Activated CD4-positive, alpha-beta T cell treated with anti-CD3 and anti-CD28 coated beads, Interleukin-10, Interleukin-2, amounts not matched to agents 100 ng/mL and 50 ng/mL, durations not matched to agents 16 hours and 8 hours (primary cell): ENCODE results near the gene ADGRF1.
"Not testable (repeated sequence)": the region's sequence is repeated elsewhere in the genome, so short reads cannot be mapped to it uniquely, and the experiment has no call there.

Source experiments
- DNase-seq: peaks from one replicate; pipeline ENCODE4 v3.0.0-alpha.2; 2020

The ADGRF1 gene

DNA sequence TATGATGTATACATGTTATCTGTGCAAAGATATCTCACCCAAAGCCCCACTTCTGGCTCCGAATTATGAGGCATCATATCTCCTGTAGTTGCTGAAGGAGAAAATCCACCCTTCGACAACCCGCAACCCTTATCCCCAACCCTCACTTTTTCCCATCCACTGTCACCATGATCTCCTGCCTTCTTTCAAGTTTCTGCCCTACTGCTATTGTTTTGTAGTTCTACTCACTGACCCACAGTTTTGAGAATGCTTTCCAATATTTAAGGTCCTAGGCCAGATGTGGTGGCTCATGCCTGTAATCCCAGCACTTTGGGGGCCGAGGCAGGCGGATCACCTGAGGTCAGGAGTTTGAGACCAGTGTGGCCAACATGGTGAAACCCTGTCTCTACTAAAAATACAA, 22.2 kb downstream of the ADGRF1 start:
- DNase-seq = no peak

DNA sequence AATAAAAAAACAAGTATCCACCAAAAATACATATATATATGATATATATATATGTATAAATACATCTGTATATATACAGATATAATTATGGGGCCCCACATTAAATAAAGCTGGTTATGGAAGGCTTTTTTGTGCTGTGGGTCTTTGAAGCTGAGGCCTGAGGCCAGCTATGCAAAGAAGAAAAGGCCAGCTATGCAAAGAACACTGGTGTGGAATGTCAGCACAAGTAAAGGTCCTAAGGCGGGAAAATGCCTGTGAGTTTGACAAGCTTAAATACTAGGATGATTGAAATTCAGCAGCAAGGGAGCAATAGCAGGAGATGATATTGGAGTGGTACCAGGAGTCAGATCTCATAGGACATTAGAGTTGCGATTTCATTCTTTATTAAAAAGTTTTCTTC, 25.2 kb downstream of the ADGRF1 start:
- DNase-seq = no peak

DNA sequence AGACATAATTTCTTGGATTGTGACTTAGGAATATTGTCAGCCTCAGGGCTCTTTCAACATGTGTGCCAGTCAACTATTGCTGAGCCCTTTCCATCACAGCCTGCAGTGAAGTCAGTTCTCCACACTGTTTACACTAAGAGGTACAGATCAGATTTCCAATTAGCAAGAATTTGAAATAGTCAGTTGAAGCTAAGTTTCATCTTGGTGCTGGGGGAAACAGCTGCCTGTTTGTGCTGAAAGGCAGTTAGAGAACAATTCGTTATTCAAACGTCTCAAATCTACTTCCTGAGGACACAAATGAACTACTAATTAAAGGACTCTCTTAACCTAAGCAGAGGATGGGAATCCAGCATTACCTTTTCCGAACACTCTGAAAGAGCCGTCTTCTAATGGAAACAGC, 25.9 kb downstream of the ADGRF1 start:
- DNase-seq = no peak

DNA sequence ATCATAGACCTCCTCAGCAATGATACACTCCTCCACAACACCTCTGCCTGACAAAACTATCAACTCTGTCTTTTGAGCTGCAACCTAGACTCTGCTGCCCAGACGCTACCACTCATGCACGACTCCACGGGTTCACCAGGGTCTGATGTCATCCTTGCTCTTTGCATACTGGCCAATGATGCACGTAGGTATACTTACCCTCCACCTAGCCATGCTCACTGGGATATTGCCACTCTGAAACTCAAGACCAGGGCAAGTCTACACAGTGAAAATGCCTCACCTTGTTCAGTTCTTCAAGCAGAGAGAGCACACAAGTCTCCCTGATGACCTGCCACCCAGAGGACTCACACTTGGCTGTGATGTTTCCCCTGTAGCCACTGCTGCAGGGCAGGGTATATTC, 27.7 kb downstream of the ADGRF1 start:
- no peak for DNase-seq

- no peak for DNase-seq
These were observed 32.5 kb downstream of the ADGRF1 start for GRCh38 chr6:47009583-47009982.

DNA sequence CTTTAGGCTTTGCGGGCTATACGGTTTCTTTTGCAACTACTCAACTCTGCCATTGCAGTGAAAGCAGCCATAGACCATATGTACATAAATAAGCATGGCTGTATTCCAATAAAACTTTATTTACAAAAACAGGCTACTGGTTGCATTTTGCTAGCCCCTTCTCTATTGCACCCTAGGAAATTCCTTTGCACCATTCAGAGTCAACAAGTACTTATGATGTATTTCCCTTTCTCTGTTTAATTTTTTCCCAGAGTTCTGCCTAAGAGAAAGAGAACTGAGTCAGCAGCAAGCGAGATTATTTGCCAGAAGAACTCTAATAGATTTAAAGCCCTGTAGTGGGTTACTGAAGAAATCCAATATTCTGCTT, 33.8 kb downstream of the ADGRF1 start:
- DNase-seq = no peak

DNA sequence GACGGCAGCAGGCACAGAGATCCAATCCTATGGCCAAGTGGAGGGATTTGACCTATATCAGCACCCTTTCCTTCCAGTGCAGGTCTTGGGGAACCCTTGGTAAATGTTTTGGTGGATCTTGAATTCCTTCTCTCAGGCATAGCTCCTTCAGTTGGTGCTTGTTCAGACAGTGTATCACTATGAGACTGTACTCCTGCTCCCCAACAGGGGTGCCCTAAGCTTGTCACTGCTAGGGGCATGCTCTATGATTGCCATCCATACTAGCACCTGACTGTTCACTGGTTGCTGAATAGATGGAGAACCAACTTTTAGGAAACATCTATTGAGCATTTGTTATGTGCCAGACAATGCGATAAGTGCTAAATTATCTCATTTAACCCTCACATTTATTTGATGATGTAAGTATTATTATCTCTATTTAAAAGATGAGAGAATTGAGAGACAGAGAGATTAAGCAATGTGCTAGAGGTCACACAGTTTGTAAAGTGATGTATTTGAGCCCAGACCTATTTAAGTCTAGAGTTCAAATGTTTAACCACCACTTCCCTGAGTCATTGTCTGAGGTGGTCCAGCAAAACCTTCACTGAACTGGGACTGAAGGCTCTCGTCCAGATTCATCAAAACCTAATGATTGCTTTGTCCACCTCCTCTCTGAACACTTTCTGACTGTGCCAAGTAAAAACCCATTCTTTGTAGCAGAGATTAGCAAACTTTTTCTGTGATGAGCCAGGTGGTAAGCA, 34.3 kb downstream of the ADGRF1 start:
- DNase-seq = no peak

- no peak for DNase-seq
These were observed 36.6 kb downstream of the ADGRF1 start for GRCh38 chr6:47005486-47005885.

- no peak for DNase-seq
These were observed 37.7 kb downstream of the ADGRF1 start for GRCh38 chr6:47004463-47004862.

GRCh38 chr6:47000842-47001241, 41.3 kb downstream of the ADGRF1 start:
- DNase-seq = no peak

DNA sequence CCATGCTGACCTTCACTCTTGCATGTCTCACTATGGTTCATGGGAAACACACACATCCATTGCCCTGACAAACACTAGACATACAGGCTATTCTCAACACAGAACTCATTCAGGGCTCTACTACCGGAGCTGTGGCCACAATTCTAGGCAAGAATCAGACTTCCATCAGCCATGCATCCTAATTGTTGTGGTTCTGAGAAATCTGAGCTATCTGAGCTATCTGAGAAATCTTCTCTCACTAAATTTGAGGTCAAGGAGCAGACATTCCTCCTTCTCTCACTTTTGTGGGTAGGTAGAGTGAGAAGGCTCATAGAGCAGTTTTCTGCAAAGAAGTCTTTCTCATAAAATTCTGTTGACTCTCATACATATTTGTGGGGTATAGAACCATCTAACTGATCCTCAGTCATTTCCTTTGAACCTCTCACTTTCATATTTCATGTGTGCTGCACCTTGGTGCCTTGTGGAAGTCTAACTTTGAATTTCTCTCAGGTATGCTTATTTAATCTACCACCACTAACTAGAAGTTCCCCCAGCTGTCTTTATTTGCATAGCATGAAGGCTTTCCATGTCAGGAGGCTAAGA, 43.6 kb downstream of the ADGRF1 start:
- DNase-seq = no peak

GRCh38 chr6:46997646-46998045, 44.5 kb downstream of the ADGRF1 start:
- no peak for DNase-seq

GRCh38 chr6:46996860-46997641, 45.1 kb downstream of the ADGRF1 start:
- DNase-seq = no peak

GRCh38 chr6:46994933-46995332, 47.2 kb downstream of the ADGRF1 start:
- no peak for DNase-seq

DNA sequence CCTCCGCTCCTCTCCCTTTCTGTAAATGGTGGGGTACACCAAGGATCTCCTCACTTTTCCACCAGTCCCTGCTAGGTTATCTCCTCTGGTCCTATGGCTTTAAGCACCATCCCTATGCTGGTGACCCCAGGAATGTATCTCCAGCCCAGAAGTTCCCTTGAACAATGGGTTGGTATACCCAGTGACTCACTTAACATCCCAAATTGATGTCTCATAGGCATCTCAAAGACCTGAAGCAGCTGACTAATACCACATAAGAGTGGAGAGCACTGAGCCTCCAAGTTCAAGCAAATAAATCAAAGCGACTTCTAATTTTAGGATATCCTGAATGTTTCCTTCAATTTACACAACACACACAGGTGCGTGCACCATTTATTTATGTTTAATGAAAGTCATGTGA, 48.3 kb downstream of the ADGRF1 start:
- no peak for DNase-seq

DNA sequence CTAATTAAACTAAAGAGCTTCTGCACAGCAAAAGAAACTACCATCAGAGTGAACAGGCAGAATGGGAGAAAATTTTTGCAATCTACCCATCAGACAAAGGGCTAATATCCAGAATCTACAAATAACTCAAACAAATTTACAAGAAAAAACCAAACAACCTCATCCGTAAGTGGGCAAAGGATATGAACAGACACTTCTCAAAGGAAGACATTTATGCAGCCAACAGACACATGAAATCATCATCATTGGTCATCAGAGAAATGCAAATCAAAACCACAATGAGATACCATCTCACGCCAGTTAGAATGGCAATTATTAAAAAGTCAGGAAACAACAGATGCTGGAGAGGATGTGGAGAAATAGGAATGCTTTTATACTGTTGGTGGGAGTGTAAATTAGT, 49.7 kb downstream of the ADGRF1 start:
- DNase-seq = not testable (repeated sequence)

- DNase-seq = not testable (repeated sequence)
These were observed 51.2 kb downstream of the ADGRF1 start for GRCh38 chr6:46990818-46991510.

- no peak for DNase-seq
These were observed 52.0 kb downstream of the ADGRF1 start for GRCh38 chr6:46990031-46990644.

GRCh38 chr6:46989398-46989797, 52.7 kb downstream of the ADGRF1 start:
- no peak for DNase-seq

- DNase-seq = no peak
These were observed 56.2 kb downstream of the ADGRF1 start for GRCh38 chr6:46985943-46986342.

DNA sequence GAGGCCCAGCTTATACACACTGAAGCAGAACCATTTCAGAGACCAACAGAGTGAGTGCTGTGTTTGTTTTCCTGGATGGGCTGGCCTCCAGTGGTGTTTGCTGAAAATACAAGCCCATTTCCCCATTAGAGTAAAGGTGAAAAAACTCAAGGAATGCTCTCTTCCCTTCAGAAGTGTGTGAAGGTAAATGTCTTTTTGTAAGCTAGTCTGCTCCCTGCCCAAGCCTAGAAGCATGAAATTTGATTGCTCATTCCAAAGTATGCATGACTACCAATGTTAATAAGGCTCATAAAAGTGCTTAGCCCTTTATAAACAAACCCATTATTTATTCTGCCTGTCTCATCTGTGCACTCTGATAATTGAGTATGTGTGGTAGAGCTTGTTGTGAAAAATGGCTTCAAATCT, 59.1 kb downstream of the ADGRF1 start:
- no peak for DNase-seq

DNA sequence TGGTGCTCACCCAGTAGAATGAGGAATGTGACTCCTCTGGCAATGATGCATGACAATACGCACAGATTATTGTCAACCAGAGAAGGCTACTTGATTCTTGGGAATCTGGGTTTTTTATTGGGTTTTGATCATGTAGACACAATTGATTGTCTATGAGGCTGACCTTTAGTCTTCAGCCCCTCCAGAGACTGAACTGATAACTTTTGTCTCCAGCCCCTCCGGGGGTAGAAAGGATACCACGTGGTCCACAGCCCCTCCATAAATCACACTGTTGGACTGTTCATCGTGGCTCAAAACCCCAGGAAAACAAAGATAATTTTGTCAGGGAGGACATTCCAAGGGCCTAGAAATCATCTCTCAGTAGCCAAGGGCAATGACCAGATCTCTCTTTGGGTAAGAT, 62.9 kb downstream of the ADGRF1 start:
- DNase-seq = no peak

- no peak for DNase-seq
These were observed 67.3 kb downstream of the ADGRF1 start for GRCh38 chr6:46974786-46975185.
